GM10847 (cell line): ENCODE data around the gene ZNF160.

Experiments used
- POLR2A ChIP-seq: IDR thresholded peaks from 2 replicates; pipeline ENCODE4 v1.6.1; 2011; ENCODE audit not compliant: insufficient read length; ENCODE audit errors: extremely low read depth

The ZNF160 gene

DNA sequence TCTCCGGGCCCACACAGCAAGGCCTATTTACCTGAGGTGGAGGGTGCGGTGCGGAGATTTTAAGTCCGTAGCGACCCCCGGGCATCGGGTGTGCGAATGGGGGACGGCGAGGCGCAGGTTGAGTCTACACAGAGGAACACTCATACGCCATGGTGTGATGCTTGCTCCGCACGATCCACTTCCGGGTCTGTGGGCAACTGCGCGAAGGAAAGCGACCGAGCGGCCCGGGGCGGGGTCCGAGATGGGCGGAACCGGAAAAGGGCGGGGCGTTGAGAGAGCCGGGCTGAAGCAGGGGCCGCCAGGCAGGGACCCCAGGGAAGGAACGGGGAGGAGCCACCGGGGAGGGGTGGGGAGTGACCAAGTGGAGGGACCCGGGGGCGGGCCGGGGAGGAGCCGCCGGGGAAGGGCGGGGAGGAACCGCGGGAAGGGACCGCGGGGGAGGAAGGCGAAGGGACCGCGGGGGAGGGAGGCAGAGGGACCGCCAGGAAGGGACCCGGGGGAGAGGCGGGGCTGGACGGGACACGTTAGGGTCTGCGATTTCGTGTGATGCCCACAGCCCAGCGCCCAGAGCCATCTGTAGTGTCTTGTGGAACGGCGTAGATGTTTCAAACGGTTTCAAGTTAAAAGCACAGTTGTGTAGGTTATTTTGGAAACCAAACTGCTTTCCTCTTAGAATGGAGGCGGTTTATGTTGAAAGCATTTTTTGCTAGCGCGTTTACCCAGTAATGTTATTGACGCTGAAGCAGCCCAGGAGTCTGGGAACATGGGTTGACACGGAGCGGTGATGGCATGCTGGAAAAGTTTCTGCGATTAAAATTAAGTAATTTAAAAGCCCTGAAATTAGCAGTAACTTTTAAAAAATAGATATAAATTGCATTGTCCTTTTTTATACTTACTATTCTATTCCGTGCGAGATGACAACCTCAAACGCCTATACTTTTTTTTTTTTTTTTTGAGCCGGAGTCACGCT, at the start of gene ZNF160:
ZNF160 (minus strand) TSS at position 189 of the 970 bp plus-strand sequence. CDS start 17,146 bp downstream, outside the sequence.
- peak; percentile 83 for TF ChIP-seq POLR2A

DNA sequence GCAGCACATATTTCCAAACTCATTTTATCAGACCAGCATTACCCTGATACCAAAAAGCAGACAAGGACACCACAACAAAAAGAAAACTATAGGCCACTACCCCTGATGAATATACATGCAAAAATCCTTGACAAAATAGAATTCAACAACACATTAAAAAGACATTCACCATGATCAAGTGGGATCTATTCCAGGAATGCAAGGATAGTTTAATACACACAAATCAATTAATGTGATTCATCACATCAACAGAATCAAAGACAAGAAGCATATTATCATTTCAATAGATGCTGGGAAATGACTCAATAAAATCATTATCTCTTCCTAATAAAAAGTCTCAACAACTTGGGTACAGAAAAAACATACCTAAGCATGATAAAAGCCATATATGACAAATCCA, 44.4 kb upstream of the ZNF160 start:
- TF ChIP-seq POLR2A: no peak

DNA sequence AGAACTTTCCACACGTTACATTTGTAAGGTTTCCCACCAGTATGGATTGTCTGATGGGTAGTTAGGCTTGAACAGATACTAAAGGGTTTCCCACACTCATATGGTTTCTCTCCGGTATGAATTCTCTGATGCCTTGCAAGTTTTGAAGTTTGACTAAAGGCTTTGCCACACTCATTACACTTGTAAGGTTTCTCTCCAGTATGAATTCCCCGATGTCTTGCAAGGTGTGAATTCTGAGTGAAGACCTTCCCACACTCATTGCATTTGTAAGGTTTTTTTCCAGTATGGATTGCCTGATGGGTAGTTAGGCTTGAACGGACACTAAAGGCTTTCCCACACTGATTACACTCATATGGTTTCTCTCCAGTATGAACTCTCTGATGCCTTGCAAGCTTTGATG, 37.1 kb upstream of the ZNF160 start:
- no peak for TF ChIP-seq POLR2A

DNA sequence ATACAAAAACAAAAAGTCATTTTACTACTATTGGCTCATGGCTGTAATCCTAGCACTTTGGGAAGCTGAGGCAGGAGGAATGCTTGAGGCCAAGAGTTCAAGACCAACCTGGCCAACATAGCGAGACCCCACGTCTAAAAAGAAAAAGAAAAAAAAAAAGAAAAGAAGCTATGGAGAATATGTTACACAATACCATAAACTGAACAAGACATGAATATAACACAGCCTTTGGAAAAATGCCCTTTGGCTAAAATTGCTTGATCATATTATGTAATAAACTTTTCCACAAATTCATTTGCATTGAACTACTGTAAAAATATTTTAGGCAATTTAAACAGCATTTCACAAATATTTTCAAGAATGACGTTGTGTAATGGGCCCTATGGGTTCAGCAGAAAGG, 33.2 kb upstream of the ZNF160 start:
- no peak for TF ChIP-seq POLR2A

DNA sequence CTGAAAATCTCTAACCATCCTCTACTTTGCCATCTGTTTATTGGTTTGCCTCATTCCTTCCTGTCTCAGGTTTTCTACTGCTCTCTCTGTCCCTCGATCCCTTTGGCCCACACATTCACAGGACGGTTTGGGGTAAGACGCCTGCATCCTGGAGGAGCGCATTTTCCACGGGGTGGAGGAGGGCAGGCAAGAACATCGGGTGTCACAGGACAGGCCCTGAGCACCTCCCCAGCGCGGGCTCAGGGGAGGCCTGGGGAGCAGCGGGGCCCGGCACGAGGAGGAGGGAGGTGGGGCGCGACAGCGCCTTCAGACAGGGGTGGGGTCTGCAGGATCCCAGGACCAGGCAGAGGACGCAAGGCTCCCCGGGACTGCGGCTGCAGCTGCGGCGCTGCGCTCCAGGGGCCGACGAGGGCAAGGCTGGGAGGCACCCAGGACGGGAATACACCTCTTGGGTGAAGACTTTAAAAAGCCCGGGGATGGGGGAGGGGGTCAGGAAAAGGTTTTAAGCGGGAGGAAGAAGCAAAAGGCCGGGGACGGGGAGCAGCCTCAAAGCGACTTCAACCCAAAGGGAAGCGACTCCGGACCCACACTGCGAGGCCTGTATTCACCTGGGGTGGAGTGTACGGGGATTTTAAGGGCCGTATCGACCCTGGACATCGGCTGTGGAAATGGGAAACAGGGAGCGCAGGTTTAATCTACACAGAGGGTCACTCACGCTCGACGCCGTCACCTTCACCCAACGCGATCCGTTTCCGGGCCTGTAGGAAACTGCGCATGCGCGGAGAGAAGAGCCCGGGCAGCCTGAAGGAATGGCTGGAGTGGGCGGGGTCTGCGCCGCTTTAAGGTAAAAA, 29.1 kb upstream of the ZNF160 start, which contains the start of gene ZNF415:
ZNF415 (minus strand) TSS at position 770 of the 851 bp plus-strand sequence. CDS start 10,234 bp downstream, outside the sequence.
- no peak for TF ChIP-seq POLR2A

DNA sequence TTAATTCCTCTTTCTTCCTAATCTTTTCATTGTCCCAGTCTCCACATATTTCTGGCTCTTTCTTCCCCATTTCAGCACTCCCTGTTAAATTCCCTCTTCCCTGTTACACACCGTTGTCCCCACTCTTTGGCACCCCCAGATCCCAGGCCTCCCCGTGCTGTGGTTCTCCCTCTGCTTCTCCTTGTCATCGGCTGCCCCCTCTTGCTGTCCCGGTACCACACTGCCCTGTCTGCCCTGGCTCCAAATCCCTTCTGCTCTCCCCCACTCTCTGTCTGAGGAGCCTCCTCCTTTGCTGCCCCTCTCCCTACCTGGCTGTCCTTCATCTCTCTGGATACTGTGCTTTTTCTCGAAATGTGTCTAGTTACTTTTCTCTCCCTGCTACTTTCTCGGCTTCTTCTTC, 28.5 kb upstream of the ZNF160 start:
- TF ChIP-seq POLR2A: no peak

DNA sequence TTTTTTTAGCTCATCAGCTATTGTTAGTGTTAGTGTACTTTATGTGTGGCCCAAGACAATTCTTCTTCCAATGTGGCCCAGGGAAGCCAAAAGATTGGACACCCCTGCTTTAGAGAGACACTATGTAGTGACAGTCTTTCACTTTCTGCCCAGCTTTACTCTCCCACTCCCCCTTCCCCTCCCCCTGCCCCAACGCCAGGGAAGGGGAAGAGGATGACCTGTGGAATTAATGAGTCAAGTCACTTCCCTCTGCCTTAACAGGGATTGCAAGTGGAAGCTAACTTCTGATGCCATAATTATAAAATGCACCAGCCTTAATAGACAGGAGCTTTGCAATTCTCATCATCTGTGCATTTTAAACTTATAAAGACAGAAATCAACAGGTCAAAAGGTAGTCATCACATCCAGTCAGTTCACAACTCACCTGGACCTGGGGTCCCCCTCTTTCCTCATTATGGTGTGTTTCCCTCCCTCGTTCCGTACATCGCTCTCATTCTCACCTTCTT, 27.9 kb upstream of the ZNF160 start:
- no peak for TF ChIP-seq POLR2A

DNA sequence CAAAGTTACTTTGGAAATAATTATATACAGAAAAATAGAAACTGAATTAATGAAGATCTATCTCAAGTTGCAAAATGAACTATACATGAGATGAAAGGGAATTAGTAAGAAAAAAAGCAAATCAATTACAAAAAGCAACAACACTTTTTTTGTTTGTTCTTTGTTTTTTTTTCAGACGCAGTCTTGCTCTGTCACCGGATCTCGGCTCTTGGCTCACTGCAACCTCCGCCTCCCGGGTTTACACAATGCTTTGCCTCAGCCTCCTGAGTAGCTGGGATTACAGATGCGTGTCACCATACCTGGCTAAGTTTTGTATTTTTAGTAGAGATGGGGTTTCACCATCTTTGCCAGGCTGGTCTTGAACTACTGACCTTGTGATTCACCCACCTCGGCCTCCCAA, 27.3 kb upstream of the ZNF160 start:
- no peak for TF ChIP-seq POLR2A

DNA sequence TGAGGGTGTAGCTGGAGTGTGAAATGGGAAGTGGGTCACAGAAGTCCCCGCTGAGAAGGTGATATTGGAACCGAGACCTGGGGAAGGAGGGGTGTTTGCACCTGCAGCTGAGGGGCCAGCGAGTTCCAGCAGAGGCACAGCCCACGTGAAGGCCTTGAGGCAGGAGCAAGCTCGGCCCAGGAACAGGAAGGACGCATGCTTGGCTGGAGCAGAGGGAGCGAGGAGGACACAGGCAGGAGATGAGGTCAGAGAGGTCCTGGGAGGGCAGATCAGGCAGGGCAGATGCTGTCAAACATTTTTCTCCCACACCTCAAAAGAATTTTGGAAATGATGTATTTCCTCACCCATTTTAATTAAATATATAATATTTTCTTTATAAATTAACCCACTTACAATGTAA, 20.2 kb upstream of the ZNF160 start:
- TF ChIP-seq POLR2A: no peak

DNA sequence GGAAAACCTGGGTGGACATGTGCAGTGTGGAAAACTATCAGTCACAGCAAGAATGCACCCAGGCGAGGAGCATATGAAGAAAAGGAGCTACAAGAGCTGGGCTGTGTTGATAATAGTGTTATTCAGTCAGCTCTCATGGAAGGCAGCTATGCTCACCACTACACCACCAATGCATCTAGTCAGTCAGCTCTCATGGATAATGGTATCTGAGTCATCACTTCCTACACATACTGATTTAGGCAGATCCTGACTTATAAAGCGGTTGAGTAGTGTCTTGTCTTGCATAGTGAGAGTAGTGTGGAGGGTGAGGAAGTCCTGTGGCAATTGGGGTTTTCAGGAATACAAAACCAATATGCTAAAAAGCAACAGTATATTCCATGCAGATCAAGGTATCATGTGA, 9.1 kb upstream of the ZNF160 start:
- TF ChIP-seq POLR2A: no peak

DNA sequence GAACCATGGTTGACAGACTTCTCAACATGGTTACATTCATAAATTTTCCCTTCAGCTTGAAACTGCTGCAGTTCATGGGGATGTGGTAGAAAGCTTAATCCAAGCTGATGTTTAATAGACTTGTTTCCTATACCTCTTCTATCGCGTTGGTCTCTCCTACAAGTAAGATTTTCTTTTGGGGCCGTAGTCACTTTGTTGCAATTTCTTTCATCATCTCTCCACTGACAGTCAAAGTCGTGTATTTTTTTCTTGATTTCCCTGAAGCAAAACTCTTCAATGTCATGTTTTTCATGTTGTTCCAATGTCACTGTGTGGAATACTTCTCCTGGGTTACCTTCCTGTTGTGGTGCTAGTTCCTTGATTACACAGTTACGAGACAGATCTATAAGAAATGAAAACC, 6.3 kb upstream of the ZNF160 start:
- TF ChIP-seq POLR2A: no peak

DNA sequence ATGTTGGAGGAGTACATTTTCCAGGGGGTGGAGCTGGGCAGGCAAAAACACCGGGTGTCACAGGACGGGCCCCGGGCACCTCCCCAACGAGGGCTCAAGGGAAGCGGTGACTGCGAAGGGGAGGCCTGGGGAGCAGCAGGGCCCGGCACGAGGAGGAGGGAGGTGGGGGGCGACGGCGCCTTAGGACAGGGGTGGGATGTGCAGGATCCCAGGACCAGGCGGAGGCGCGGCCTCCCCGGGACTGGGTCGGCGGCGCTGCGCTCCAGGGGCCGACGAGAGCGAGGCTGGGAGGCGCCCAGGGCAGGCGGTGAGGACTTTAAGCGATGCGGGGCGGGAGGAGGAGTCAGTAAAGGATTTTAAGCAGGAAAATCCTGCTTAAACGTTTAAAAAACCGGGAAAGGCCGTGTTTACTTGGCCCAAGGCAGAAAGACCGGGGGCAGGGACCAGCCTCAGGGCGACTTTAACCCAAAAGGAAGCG, 427 bp downstream of the ZNF160 start:
- no peak for TF ChIP-seq POLR2A

DNA sequence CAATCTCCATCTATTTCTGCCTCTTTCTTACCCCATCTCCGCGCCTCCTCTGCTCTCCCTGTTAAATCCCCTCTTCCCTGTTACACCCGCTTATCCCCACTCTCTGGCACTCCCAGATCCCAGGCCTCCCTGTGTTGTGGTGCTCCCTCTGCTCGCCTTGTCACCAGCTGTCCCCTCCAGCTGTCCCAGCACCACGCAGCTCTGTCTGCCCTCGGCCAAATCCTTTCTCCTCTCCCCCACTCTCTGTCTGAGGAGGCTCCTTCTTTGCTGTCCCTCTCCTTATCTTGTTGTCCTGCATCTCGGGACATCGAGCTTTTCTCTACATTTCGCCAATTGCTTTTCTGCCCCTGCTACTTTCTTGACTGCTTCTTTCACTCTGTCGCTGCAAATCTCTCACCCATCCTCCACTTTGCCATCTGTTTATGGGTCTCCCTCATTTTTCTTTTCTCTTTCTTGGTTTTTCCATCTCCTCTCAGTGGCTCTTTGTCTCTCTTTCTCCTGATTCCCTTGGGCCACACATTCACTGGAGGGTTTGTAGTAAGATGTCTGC, 941 bp downstream of the ZNF160 start:
- TF ChIP-seq POLR2A: no peak

DNA sequence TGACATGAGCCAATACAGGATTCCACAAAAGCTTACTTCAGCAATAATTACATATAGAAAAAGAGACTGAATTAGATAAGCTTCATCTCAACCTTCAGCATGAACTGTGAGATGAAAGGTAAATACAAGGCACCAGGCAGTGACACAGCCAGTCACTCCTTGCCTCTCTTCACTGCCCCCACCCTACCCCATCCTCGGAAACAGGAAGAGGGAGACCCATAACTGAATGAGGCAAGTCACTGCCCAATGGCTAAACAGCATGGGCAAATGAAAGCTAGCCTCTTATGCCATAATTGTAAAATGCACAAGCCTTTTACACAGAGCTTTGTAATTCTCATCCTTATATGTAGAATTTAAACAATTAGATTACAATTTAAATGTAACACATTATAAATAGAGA, 1.7 kb downstream of the ZNF160 start:
- no peak for TF ChIP-seq POLR2A

DNA sequence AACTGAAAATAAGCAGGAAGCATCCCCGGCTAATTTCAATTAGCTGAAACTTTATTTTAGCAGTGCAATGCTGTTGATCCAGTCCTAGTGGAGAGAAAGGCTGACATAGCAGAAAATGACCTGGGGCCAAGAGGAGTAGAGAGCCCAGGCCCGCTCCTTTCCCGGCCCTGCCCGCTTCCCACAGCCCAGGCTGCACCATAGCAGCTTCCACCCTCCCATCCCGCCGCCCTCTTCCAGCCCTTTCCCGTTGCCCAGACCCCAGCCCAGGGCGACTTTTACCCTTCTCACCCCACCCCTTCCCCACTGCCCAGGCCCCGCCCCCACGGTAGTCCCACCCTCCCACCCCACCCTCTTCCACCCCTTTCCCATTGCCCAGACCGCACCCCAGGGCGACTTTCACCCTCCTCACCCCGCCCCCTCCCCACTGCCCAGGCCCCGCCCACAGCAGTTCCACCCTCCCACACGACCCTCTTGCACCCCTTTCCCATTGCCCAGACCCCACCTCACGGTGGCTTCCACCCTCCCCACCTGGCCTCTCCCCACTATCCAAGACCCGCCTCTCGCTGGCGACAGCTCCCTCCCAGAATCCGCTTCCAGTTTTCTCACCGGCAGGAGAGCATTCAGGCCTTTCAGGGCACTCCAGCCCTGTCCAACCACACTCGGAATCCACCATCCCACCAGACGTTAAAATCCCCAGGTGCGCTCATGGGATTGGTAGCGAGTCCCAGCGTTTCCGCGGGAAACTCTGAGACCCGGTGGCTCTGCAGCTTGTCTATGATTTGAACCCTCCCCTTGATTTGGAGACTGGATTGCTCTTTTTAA, 8.3 kb downstream of the ZNF160 start:
- no peak for TF ChIP-seq POLR2A

DNA sequence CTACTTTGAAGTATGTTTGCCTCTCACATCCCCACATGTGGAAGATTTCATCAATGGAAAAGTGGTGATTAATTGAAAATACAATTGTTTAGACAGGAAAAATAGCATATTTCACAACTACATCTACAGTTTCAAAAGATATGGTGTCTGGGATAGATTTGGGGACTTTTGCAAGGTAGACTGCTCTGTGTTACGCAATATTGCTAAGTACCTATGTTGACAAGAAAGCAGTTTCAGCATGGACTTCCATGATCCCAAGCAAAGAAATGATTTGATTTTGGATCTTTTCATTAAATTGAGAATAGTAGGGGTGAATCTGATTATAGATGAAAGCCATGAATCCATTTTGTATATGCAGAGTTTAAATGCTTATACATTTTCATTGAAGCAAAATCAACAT, 10.5 kb downstream of the ZNF160 start:
- TF ChIP-seq POLR2A: no peak
